COLO829 (cell line): ENCODE measurements around the gene GFY.

ENCODE experiments used
- DNase-seq: peaks from one replicate; pipeline ENCODE4 v3.0.0; 2012; ENCODE audit warnings: low spot score

Gene GFY

GRCh38 chr19:49428547-49429451 lies 3.6 kb downstream of the GFY start:
- DNase-seq, result no peak

- DNase-seq, result no peak
Observed at GRCh38 chr19:49430172-49430677, 5.0 kb downstream of the GFY start.

- no peak for DNase-seq
Observed at GRCh38 chr19:49430678-49431329, 5.6 kb downstream of the GFY start.

- DNase-seq, result no peak
Observed at GRCh38 chr19:49431330-49431749, 6.2 kb downstream of the GFY start.

GRCh38 chr19:49432141-49433073 lies 7.2 kb downstream of the GFY start:
- no peak for DNase-seq

GRCh38 chr19:49433240-49433901 lies 8.2 kb downstream of the GFY start:
- no peak for DNase-seq

- DNase-seq, result no peak
Observed at GRCh38 chr19:49434907-49435583, 9.9 kb downstream of the GFY start.

- no peak for DNase-seq
Observed at GRCh38 chr19:49435670-49436069, 10.5 kb downstream of the GFY start.

GRCh38 chr19:49436381-49437017 lies 11.3 kb downstream of the GFY start:
- no peak for DNase-seq

- DNase-seq, result no peak
Observed at GRCh38 chr19:49437231-49437630, 12.0 kb downstream of the GFY start.

GRCh38 chr19:49438261-49438660 lies 13.1 kb downstream of the GFY start:
- DNase-seq, result no peak

GRCh38 chr19:49439836-49440235 lies 14.6 kb downstream of the GFY start:
- DNase-seq, result no peak

- no peak for DNase-seq
Observed at GRCh38 chr19:49440439-49441209, 15.4 kb downstream of the GFY start.

GRCh38 chr19:49441210-49441959 lies 16.2 kb downstream of the GFY start, which contains the start of gene SLC17A7:
Gene SLC17A7, minus strand, starts transcription at chr19:49441527. Its CDS starts 148 bp downstream, at chr19:49441379.
- peak; percentile 66 for DNase-seq

GRCh38 chr19:49441960-49442350 lies 16.8 kb downstream of the GFY start:
- DNase-seq, result no peak

GRCh38 chr19:49442354-49442753 lies 17.2 kb downstream of the GFY start:
- no peak for DNase-seq

GRCh38 chr19:49442771-49443365 lies 17.7 kb downstream of the GFY start:
- DNase-seq, result peak; percentile 96

- DNase-seq, result peak; percentile 81
Observed at GRCh38 chr19:49443366-49444099, 18.3 kb downstream of the GFY start.
